Left renal cortex interstitium (tissue), 4 donors: ENCODE measurements around the gene ZNF41. TPM values are rescaled to one million over a fixed set of nuclear protein-coding genes. Genes with fewer than 3 reads are reported as not detected.

Experiments used
- DNase-seq, 4 donors: peaks; one replicate each; pipeline ENCODE4 v3.0.0-alpha.2; 2013; ENCODE audit warnings: low read depth in 4 of 4, low spot score in 2 of 4, missing footprints in 1 of 4
- polyA plus RNA-seq, 4 donors: library from polyadenylated mRNA; unstranded; fragments of 120-200 nt; gene quantifications; one replicate each; pipeline ENCODE4 v1.2.1, GENCODE V29; 2013; ENCODE audit not compliant: insufficient read length in 4 of 4

ZNF41 gene
- polyA plus RNA-seq, 4 donors: 11.9 to 13.6 (median 13.0) TPM

- DNase-seq: no peak
Observed at GRCh38 chrX:47420265-47420664, 62.8 kb downstream of the ZNF41 start.

GRCh38 chrX:47413179-47413594 is 69.8 kb downstream of the ZNF41 start:
- no peak for DNase-seq

Other genes starting within 250 kb of the ZNF41 start
- gene ZNF157, start 112.6 kb downstream of the ZNF41 start, polyA plus RNA-seq: 1 to 10 TPM in 2 of 4 donors, under 1 TPM in 2; 0.67 to 1.2 (median 0.92) TPM
- gene ARAF, start 78.0 kb upstream of the ZNF41 start, polyA plus RNA-seq: 10 to 100 TPM; 56.7 to 73.8 (median 65.1) TPM
- gene TIMP1, start 99.2 kb upstream of the ZNF41 start, polyA plus RNA-seq: 100 to 1,000 TPM in 1 of 4 donors, 10 to 100 TPM in 3; 68.5 to 119 (median 75.9) TPM
- gene SYN1, start 136.6 kb upstream of the ZNF41 start, polyA plus RNA-seq: 1 to 10 TPM; 5.3 to 6.5 (median 5.9) TPM
- 1 to 10 TPM; 1.2 to 2.2 (median 1.7) TPM for gene CFP, start 146.7 kb upstream of the ZNF41 start, polyA plus RNA-seq
- 10 to 100 TPM; 25.8 to 36.8 (median 31.3) TPM for gene ELK1, start 167.3 kb upstream of the ZNF41 start, polyA plus RNA-seq
- 100 to 1,000 TPM; 102 to 122 (median 118) TPM for gene UXT, start 176.0 kb upstream of the ZNF41 start, polyA plus RNA-seq